MV-4-11 (cell line): Measurements from ENCODE around the gene AP5B1.
"Not testable (repeated sequence)": the region's sequence is repeated elsewhere in the genome, so short reads cannot be mapped to it uniquely, and the experiment has no call there.

ENCODE experiments used
- DNase-seq: peaks from one replicate; lab custom pipeline; 2025; lab: John Stamatoyannopoulos, UW

Gene AP5B1

GRCh38 chr11:65767406-65767805 lies 13.4 kb downstream of the AP5B1 start:
- peak; percentile 58 for DNase-seq

- peak; percentile 100 for DNase-seq
Observed at GRCh38 chr11:65766535-65766934, 14.2 kb downstream of the AP5B1 start.

GRCh38 chr11:65764434-65764833 lies 16.3 kb downstream of the AP5B1 start:
- no peak for DNase-seq

GRCh38 chr11:65762816-65763215 lies 18.0 kb downstream of the AP5B1 start:
- not testable (repeated sequence) for DNase-seq

GRCh38 chr11:65762169-65762568 lies 18.6 kb downstream of the AP5B1 start:
- DNase-seq = not testable (repeated sequence)

GRCh38 chr11:65745049-65745448 lies 35.7 kb downstream of the AP5B1 start:
- DNase-seq = no peak

- no peak for DNase-seq
Observed at GRCh38 chr11:65744699-65745042, 36.1 kb downstream of the AP5B1 start.

- peak; percentile 89 for DNase-seq
Observed at GRCh38 chr11:65744026-65744698, 36.6 kb downstream of the AP5B1 start.

GRCh38 chr11:65743681-65744025 lies 37.1 kb downstream of the AP5B1 start:
- DNase-seq = no peak

- DNase-seq = no peak
Observed at GRCh38 chr11:65742353-65742752, 38.4 kb downstream of the AP5B1 start.

GRCh38 chr11:65741185-65741584 lies 39.6 kb downstream of the AP5B1 start:
- no peak for DNase-seq

GRCh38 chr11:65739022-65739421 lies 41.8 kb downstream of the AP5B1 start:
- no peak for DNase-seq

GRCh38 chr11:65736810-65737209 lies 44.0 kb downstream of the AP5B1 start:
- no peak for DNase-seq

GRCh38 chr11:65735111-65735510 lies 45.7 kb downstream of the AP5B1 start:
- DNase-seq = not testable (repeated sequence)

GRCh38 chr11:65730461-65730860 lies 50.3 kb downstream of the AP5B1 start:
- no peak for DNase-seq

GRCh38 chr11:65727865-65728264 lies 52.9 kb downstream of the AP5B1 start:
- no peak for DNase-seq

- no peak for DNase-seq
Observed at GRCh38 chr11:65726660-65727059, 54.1 kb downstream of the AP5B1 start.
